ENCODE results near the gene CAPN12. TPM values are rescaled to one million over a fixed set of nuclear protein-coding genes. Genes with fewer than 3 reads are reported as not detected.

Gene CAPN12
- total and polyA plus RNA-seq, 2 of the 8 experiments (the other 6 are each of a cell fraction or from before 2014, with no cell fraction given), result 8.8 to 20.0 TPM

DNA sequence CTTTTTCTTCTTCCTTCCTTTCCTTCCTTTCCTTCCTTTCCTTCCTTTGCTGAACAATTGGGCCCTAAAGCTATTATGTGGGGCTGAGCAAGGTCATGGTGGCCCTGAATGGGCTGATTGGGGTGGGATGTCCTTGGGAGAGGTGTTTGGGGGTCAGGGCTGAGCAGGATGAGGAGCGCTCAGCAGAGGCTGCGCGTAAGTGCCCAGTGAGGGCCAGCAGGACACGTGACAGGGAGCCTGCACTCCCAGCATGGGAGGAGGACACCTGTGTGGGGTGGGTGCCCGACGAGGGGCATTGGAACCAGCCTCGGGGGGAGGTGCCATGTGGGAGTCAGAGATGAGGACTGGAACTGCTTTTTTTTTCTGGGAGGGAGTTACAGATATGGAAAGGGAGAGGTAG lies 34.5 kb upstream of the CAPN12 start:
- no peak overlapping the region for H3K9ac ChIP-seq (replicated peaks in 1 of 4; ENCODE audit: extremely low read depth in 1 of 4, low read depth in 3 of 4, low read length in 3 of 4)
- no peak overlapping the region for H3K23ac ChIP-seq (ENCODE audit: insufficient read length)
- 81% methylated on average over 7 of the region's 7 CpGs; no CpG with 5 or more reads in 1 of the 2 experiments for WGBS, 2 experiments (ENCODE audit: extremely low coverage in 1 of 2, insufficient coverage in 1 of 2, insufficient read length in 1 of 2, insufficient replicate concordance in 2 of 2, low coverage in 1 of 2, low lambda C conversion rate in 2 of 2, missing lambda C conversion rate in 1 of 2)
- no peak overlapping the region for H3K4me2 ChIP-seq (ENCODE audit: insufficient read depth in 1 of 2, low read depth in 2 of 2, low read length in 2 of 2)
- no peaks in the 10 kb centered on the region for H3K23me2 ChIP-seq (ENCODE audit: low read depth, low read length)
- DNase-seq (ENCODE audit: low read depth in 1 of 2, low spot score in 2 of 2), result no peak
- no peak overlapping the region for H3K4ac ChIP-seq (replicated peaks; ENCODE audit: insufficient read length, low read depth, low read length)
- H3K18ac ChIP-seq (ENCODE audit: extremely low read depth, low read length), result no peak overlapping the region; the same call in 1 of the 2 replicates
- ChIA-PET CTCF (ENCODE audit: partially characterized antibody) (interaction anchor here (0.8 to 2.1 kb wide), 2 partner anchors 34 to 109 kb away, joined by 3 to 4 read pairs; partner anchors contain the start of gene LGALS4), POLR2A (ENCODE audit: partially characterized antibody) (interaction anchor here (1.5 kb wide), 1 partner anchor 58 kb away, joined by 3 read pairs; no protein-coding TSS in a partner anchor)
- H2BK120ac ChIP-seq (replicated peaks; ENCODE audit: low read depth, low read length), result no peak overlapping the region
- H4K91ac ChIP-seq (replicated peaks; ENCODE audit: insufficient read length, low read length), result no peak overlapping the region
- no peak for FAIRE-seq
- no peaks in the 10 kb centered on the region for H3K79me2 ChIP-seq (ENCODE audit: control insufficient read depth in 1 of 2, insufficient read depth in 2 of 2, low read length in 2 of 2)
- no peak overlapping the region for H2BK20ac ChIP-seq (ENCODE audit: low read length)
- TF ChIP-seq FOSL1 (IDR thresholded peaks at IDR 0.05; ENCODE audit: insufficient read depth, low read depth, low read length) (no peak), CEBPB (IDR thresholded peaks at IDR 0.05; ENCODE audit: low read depth, low read length) (no peak), SRF (IDR thresholded peaks at IDR 0.05; ENCODE audit: low read depth, low read length) (no peak), SP4 (IDR thresholded peaks at IDR 0.05; ENCODE audit: low read length) (no peak), MAFK (IDR thresholded peaks at IDR 0.05; ENCODE audit: low read depth, low read length) (no peak), YY1 (IDR thresholded peaks at IDR 0.05; ENCODE audit: low read depth, low read length) (no peak), POU5F1 (IDR thresholded peaks at IDR 0.05; ENCODE audit: low read depth, low read length) (no peak), RBBP5 (IDR thresholded peaks at IDR 0.05; ENCODE audit: borderline replicate concordance, low read depth, low read length) (no peak), SIRT6 (IDR thresholded peaks at IDR 0.05; ENCODE audit: low read length) (no peak), CHD1 (IDR thresholded peaks at IDR 0.05; ENCODE audit: low read depth, low read length) (no peak), ZNF274 (IDR thresholded peaks at IDR 0.05; ENCODE audit: borderline replicate concordance, extremely low read depth, low read length) (no peak)
- H3K27me3 ChIP-seq (replicated peaks in 1 of 4; ENCODE audit: control insufficient read depth in 3 of 4, extremely low read depth in 1 of 4, insufficient read depth in 3 of 4, low read length in 3 of 4), result no peaks in the 10 kb centered on the region; a peak in 1 of 7 replicates
- 0 out of 2 replicates have a peak overlapping the region, but pooled peaks have one; percentile 16 for H2AFZ ChIP-seq (ENCODE audit: low read length)
- no peak overlapping the region for H2BK15ac ChIP-seq (ENCODE audit: low read length)
- H3K27ac ChIP-seq (ENCODE audit: low read depth, low read length), result no peak overlapping the region
- no peak overlapping the region for H2BK12ac ChIP-seq (ENCODE audit: low read depth, low read length)
- no peak overlapping the region for H2BK5ac ChIP-seq (ENCODE audit: low read depth, low read length)
- H4K8ac ChIP-seq (ENCODE audit: extremely low read depth, insufficient read depth, low read length), result no peak overlapping the region
- no peaks in the 10 kb centered on the region for H3K4me1 ChIP-seq (replicated peaks in 1 of 4; ENCODE audit: control insufficient read depth in 3 of 4, insufficient read depth in 4 of 4, low read length in 3 of 4)
- no peak overlapping the region for H3K56ac ChIP-seq (replicated peaks; ENCODE audit: insufficient read length, low read depth, low read length)
- no peaks in the 10 kb centered on the region for H4K20me1 ChIP-seq (replicated peaks in 1 of 2; ENCODE audit: control insufficient read depth in 1 of 2, insufficient read depth in 2 of 2, low read length in 2 of 2)
- no peak overlapping the region for H4K5ac ChIP-seq (ENCODE audit: insufficient read length, low read depth, low read length)
- H3K9me3 ChIP-seq (ENCODE audit: insufficient read depth in 2 of 2, low read depth in 1 of 2, low read length in 1 of 2), result no peaks in the 10 kb centered on the region
- H3K4me3 ChIP-seq (ENCODE audit: extremely low read depth in 1 of 4, insufficient read depth in 2 of 4, low read depth in 3 of 4, low read length in 4 of 4), result no peak overlapping the region
- no peaks in the 10 kb centered on the region for H3K36me3 ChIP-seq (ENCODE audit: control insufficient read depth in 2 of 4, insufficient read depth in 4 of 4, low read length in 3 of 4)
- no peaks in the 10 kb centered on the region for H3K79me1 ChIP-seq (ENCODE audit: low read depth, low read length)
- no peak overlapping the region for H2AK5ac ChIP-seq (ENCODE audit: low read depth, low read length)
- H3K14ac ChIP-seq (ENCODE audit: insufficient read length), result no peak overlapping the region
